Astrocyte (in vitro differentiated cells and primary cell): Measurements from ENCODE around the gene NEURL2. TPM values are rescaled to one million over a fixed set of nuclear protein-coding genes. Genes with fewer than 3 reads are reported as not detected.

ENCODE experiments used
- DNase-seq: peaks from one replicate; pipeline ENCODE4 v3.0.0-alpha.2; 2010; ENCODE audit warnings: low read depth
- FAIRE-seq: peaks from 2 replicates; lab custom pipeline; 2011; peaks lifted over from hg19 to GRCh38; lab: Jason Lieb, UNC
- H2AFZ ChIP-seq: 2 replicates; pipeline ENCODE4 v1.6.0; 2012; ENCODE audit warnings: low read depth, low read length, inconsistent platforms
- H3K27ac ChIP-seq: 2 replicates; pipeline ENCODE4 v1.5.1; 2011; ENCODE audit warnings: low read depth, low read length, inconsistent platforms
- H3K27me3 ChIP-seq: 2 replicates; pipeline ENCODE4 v1.6.0; 2011; ENCODE audit warnings: low read length, inconsistent platforms; ENCODE audit not compliant: insufficient read depth
- H3K36me3 ChIP-seq: 2 replicates; pipeline ENCODE4 v1.5.1; 2011; ENCODE audit warnings: low read length, inconsistent platforms; ENCODE audit not compliant: insufficient read depth
- H3K4me1 ChIP-seq: 2 replicates; pipeline ENCODE4 v1.5.1; 2011; ENCODE audit warnings: low read length, inconsistent platforms; ENCODE audit not compliant: insufficient read depth
- H3K4me2 ChIP-seq: 2 replicates; pipeline ENCODE4 v1.6.0; 2012; ENCODE audit warnings: low read length, inconsistent platforms
- H3K4me3 ChIP-seq: 2 replicates; pipeline ENCODE4 v1.5.1; 2011; ENCODE audit warnings: low read depth, mild to moderate bottlenecking, low read length, inconsistent platforms; ENCODE audit not compliant: insufficient read depth
- H3K79me2 ChIP-seq: 2 replicates; pipeline ENCODE4 v1.6.0; 2012; ENCODE audit warnings: mild to moderate bottlenecking, low read length, inconsistent platforms; ENCODE audit not compliant: insufficient read depth
- H3K9ac ChIP-seq: 2 replicates; pipeline ENCODE4 v1.6.0; 2012; ENCODE audit warnings: mild to moderate bottlenecking, low read length, inconsistent platforms
- H3K9me3 ChIP-seq: 2 replicates; pipeline ENCODE4 v1.5.1; 2012; ENCODE audit warnings: low read depth, mild to moderate bottlenecking, low read length, inconsistent platforms; ENCODE audit not compliant: insufficient read depth
- H4K20me1 ChIP-seq: 2 replicates; pipeline ENCODE4 v1.6.0; 2012; ENCODE audit warnings: low read length, inconsistent platforms; ENCODE audit not compliant: insufficient read depth
- H3K27ac Mint-ChIP-seq: one replicate; pipeline ENCODE4 v1.8.0; 2021; ENCODE audit warnings: mild to moderate bottlenecking, mixed read lengths; ENCODE audit not compliant: unreplicated experiment
- H3K27me3 Mint-ChIP-seq: one replicate; pipeline ENCODE4 v1.8.0; 2021; ENCODE audit warnings: low read depth, mixed read lengths; ENCODE audit not compliant: unreplicated experiment
- H3K36me3 Mint-ChIP-seq: one replicate; pipeline ENCODE4 v1.8.0; 2021; ENCODE audit warnings: low read depth, mixed read lengths; ENCODE audit not compliant: unreplicated experiment
- H3K4me1 Mint-ChIP-seq: one replicate; pipeline ENCODE4 v1.8.0; 2021; ENCODE audit warnings: low read depth, mixed read lengths; ENCODE audit not compliant: unreplicated experiment
- H3K4me3 Mint-ChIP-seq: one replicate; pipeline ENCODE4 v1.8.0; 2021; ENCODE audit warnings: mild to moderate bottlenecking, moderate library complexity, mixed read lengths; ENCODE audit not compliant: unreplicated experiment
- H3K9me3 Mint-ChIP-seq: one replicate; pipeline ENCODE4 v1.8.0; 2021; ENCODE audit warnings: mild to moderate bottlenecking, mixed read lengths; ENCODE audit not compliant: unreplicated experiment
- EZH2 ChIP-seq: IDR thresholded peaks from 2 replicates; pipeline ENCODE4 v1.6.1; 2012; ENCODE audit warnings: mild to moderate bottlenecking, low read length, inconsistent platforms; ENCODE audit not compliant: insufficient read depth
- total RNA-seq: library from RNA; stranded (reverse); gene quantifications from 2 replicates; pipeline ENCODE4 v1.2.1, GENCODE V29; 2021
- TF ChIP-seq, protein P1 (sequence below): IDR thresholded peaks from 2 replicates; pipeline ENCODE4 v1.5.1; 2011; ENCODE audit warnings: low read depth, mild to moderate bottlenecking, inconsistent platforms, low read length, moderate library complexity; ENCODE audit not compliant: insufficient read depth

The NEURL2 gene
- total RNA-seq, 1 donor from 2014 or later = 6.9 TPM

DNA sequence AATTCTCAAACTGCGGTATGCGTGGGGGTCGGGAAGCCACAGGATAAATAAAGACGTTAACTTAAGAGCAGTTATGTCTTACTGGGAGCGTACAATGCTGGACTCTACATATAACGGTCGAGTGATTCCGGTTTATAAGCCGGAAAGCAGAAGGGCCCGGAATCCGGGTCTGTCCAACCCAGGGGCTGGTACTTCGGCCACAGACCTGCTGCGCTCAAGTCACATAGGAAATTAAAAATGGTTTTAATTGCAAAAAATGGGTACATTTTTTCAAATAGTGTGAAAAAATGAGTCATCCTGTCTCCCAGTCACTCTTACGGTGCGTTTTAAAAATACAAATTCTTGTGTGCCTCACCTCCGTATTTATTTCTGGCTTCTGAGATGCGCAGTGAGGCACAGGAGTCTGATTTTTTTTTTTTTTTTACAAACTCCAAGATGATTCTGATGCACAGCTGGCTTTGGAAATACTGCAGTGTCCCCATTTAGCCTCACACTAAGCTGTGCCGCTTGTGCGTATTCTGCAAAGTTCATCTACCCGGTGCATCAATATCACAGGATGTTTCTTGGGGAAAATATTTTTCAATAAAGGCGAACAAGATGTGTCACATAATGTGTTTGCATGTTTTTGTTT, 44.5 kb upstream of the NEURL2 start:
- H2AFZ ChIP-seq = peak overlapping the region; percentile 68
- H3K27ac Mint-ChIP-seq = peak overlapping the region; percentile 98
- peak overlapping the region; percentile 88 for H3K4me3 Mint-ChIP-seq
- peaks cover 14% of the 10 kb centered on the region for H3K4me1 ChIP-seq
- TF ChIP-seq EZH2 = no peak
- TF ChIP-seq, protein P1, sequence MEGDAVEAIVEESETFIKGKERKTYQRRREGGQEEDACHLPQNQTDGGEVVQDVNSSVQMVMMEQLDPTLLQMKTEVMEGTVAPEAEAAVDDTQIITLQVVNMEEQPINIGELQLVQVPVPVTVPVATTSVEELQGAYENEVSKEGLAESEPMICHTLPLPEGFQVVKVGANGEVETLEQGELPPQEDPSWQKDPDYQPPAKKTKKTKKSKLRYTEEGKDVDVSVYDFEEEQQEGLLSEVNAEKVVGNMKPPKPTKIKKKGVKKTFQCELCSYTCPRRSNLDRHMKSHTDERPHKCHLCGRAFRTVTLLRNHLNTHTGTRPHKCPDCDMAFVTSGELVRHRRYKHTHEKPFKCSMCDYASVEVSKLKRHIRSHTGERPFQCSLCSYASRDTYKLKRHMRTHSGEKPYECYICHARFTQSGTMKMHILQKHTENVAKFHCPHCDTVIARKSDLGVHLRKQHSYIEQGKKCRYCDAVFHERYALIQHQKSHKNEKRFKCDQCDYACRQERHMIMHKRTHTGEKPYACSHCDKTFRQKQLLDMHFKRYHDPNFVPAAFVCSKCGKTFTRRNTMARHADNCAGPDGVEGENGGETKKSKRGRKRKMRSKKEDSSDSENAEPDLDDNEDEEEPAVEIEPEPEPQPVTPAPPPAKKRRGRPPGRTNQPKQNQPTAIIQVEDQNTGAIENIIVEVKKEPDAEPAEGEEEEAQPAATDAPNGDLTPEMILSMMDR = no peak
- no peaks in the 10 kb centered on the region for H3K27me3 Mint-ChIP-seq
- H3K27ac ChIP-seq = peak overlapping the region; percentile 85
- H3K4me1 Mint-ChIP-seq = peaks cover 2% of the 10 kb centered on the region
- DNase-seq (no peak), FAIRE-seq (no peak)
- H4K20me1 ChIP-seq = peaks cover 57% of the 10 kb centered on the region
- H3K9me3 Mint-ChIP-seq = no peaks in the 10 kb centered on the region
- peaks cover 17% of the 10 kb centered on the region for H3K36me3 Mint-ChIP-seq
- peak overlapping the region; percentile 86 for H3K4me2 ChIP-seq
- no peaks in the 10 kb centered on the region for H3K27me3 ChIP-seq
- H3K9me3 ChIP-seq = no peaks in the 10 kb centered on the region
- peak overlapping the region; percentile 100 for H3K9ac ChIP-seq
- peaks cover 20% of the 10 kb centered on the region for H3K36me3 ChIP-seq
- H3K4me3 ChIP-seq = peak overlapping the region; percentile 75
- peaks cover 42% of the 10 kb centered on the region for H3K79me2 ChIP-seq

DNA sequence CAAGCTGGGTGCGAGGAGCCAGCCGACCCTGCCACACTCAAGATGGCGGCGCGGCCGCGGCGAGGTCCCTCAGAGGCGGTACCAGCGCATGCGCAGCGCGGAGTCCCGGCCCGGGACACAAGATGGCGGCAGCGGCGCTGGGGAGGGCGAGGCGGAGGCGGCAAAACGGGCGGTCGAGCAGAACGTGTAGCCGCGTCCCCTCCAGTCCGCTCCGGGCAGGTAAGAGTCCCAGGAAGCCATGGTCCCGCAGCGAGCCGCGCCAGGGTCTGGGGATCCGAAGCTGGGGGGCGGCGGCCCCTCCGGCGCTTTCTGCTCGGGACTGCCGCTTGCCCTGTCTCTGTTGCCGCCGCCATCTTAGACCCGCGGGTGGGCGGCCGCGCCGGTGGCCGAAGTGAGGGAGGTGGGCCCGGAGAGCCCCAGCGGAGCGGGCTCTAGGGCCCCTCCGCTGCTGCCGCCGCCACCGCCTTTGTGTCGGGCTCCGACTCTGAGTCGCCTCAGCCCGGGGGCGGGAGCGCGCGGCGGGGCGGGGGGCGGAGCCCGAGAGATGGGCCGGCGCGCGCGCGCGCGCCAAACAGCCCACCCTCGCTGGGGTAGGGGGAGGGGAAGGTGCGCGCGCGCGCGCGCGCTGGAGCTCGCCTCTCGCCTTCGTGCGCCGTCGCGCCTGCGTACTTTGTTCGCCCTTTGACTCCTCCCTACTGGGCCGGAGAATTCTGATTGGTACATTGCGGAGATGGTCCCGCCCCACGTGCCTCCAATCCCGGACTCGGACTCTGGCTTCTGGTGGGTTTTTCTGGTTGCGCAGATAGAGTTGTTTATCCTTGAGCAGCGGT, 43.8 kb upstream of the NEURL2 start, which contains the start of gene PCIF1:
TSS of gene PCIF1 (plus strand) at position 98 of the 830 bp plus-strand sequence. CDS start 4,317 bp downstream, outside the sequence.
- Histone ChIP-seq H3K36me3 (peaks cover 16% of the 10 kb centered on the region), H4K20me1 (peaks cover 56% of the 10 kb centered on the region), H3K27me3 (no peaks in the 10 kb centered on the region), H3K9ac (peak within 1 kb of the TSS; percentile 100), H3K4me1 (peaks cover 14% of the 10 kb centered on the region), H3K79me2 (peaks cover 42% of the 10 kb centered on the region), H3K27ac (peak within 1 kb of the TSS; percentile 100), H3K4me2 (peak within 1 kb of the TSS; percentile 94), H3K9me3 (no peaks in the 10 kb centered on the region), H2AFZ (peak within 1 kb of the TSS; percentile 91), H3K4me3 (peak within 1 kb of the TSS; percentile 75)
- peak; percentile 92 for DNase-seq
- Mint-ChIP-seq H3K27me3 (no peaks in the 10 kb centered on the region), H3K36me3 (peaks cover 12% of the 10 kb centered on the region), H3K4me3 (peak within 1 kb of the TSS; percentile 95), H3K4me1 (peaks cover 2% of the 10 kb centered on the region), H3K9me3 (no peaks in the 10 kb centered on the region), H3K27ac (peak within 1 kb of the TSS; percentile 98)
- FAIRE-seq = no peak
- TF ChIP-seq EZH2 = no peak
- TF ChIP-seq, protein P1 = no peak
